ENCODE data around the gene ZC3H15. TPM values are rescaled to one million over a fixed set of nuclear protein-coding genes. Genes with fewer than 3 reads are reported as not detected.

ZC3H15 gene
- total RNA-seq, 1 experiment from 2014 or later = 86.5 TPM

- peak; percentile 38 for DNase-seq
- intact Hi-C loops (cut with micrococcal nuclease; ENCODE audit: unreplicated experiment) = loop anchor here (1.0 to 5.0 kb wide), 2 partner anchors 33 to 48 kb away; no protein-coding TSS in a partner anchor
- Mint-ChIP-seq H3K4me3 (ENCODE audit: low read depth, unreplicated experiment) (peak overlapping the region; percentile 31), H3K27me3 (ENCODE audit: unreplicated experiment) (no peaks in the 10 kb centered on the region), H3K9me3 (ENCODE audit: low read depth, unreplicated experiment) (no peaks in the 10 kb centered on the region), H3K4me1 (ENCODE audit: low read depth, unreplicated experiment) (peaks cover 23% of the 10 kb centered on the region), H3K36me3 (ENCODE audit: insufficient read depth, unreplicated experiment) (no peaks in the 10 kb centered on the region), H3K27ac (ENCODE audit: unreplicated experiment) (no peak overlapping the region)
- no TSS peak for BruUV-seq (replicated peaks)
- TF ChIP-seq, protein P1, sequence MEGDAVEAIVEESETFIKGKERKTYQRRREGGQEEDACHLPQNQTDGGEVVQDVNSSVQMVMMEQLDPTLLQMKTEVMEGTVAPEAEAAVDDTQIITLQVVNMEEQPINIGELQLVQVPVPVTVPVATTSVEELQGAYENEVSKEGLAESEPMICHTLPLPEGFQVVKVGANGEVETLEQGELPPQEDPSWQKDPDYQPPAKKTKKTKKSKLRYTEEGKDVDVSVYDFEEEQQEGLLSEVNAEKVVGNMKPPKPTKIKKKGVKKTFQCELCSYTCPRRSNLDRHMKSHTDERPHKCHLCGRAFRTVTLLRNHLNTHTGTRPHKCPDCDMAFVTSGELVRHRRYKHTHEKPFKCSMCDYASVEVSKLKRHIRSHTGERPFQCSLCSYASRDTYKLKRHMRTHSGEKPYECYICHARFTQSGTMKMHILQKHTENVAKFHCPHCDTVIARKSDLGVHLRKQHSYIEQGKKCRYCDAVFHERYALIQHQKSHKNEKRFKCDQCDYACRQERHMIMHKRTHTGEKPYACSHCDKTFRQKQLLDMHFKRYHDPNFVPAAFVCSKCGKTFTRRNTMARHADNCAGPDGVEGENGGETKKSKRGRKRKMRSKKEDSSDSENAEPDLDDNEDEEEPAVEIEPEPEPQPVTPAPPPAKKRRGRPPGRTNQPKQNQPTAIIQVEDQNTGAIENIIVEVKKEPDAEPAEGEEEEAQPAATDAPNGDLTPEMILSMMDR (IDR thresholded peaks at IDR 0.05; ENCODE audit: unreplicated experiment) = no peak
- CTCF ChIA-PET = interaction anchor here (1.0 to 1.6 kb wide), 5 partner anchors 13 to 318 kb away, joined by 3 to 4 read pairs (median 4); partner anchors contain the start of gene ITGAV
Observed at GRCh38 chr2:186544255-186544675, 58.2 kb downstream of the ZC3H15 start.

DNA sequence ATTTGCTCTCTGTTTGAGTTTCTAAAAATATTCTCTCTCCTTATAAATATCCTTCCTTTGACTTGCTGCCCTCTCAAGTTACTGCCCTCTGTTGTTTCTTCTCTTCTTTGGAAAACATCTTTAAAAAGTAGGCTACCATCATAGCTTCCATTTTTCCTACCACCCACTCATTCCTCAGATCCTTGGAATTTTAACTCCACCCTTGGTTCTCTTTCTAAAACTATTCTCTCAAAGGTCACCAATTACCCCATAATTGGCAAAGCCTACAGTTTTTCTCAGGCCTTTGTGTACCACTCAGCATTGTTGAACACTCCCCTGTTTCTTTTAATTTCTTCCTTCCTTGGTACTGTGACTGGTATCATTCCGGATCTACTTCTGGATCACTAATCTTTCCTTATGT is 60.8 kb downstream of the ZC3H15 start:
- intact Hi-C loops (cut with micrococcal nuclease; ENCODE audit: unreplicated experiment) = no loop called here
- H3K4me1 Mint-ChIP-seq (ENCODE audit: low read depth, unreplicated experiment) = peaks cover 7% of the 10 kb centered on the region
- no peaks in the 10 kb centered on the region for H3K27me3 Mint-ChIP-seq (ENCODE audit: unreplicated experiment)
- no peak overlapping the region for H3K27ac Mint-ChIP-seq (ENCODE audit: unreplicated experiment)
- no peak for DNase-seq
- no peaks in the 10 kb centered on the region for H3K9me3 Mint-ChIP-seq (ENCODE audit: low read depth, unreplicated experiment)
- no TSS peak for BruUV-seq (replicated peaks)
- TF ChIP-seq, protein P1 (IDR thresholded peaks at IDR 0.05; ENCODE audit: unreplicated experiment) = no peak
- H3K36me3 Mint-ChIP-seq (ENCODE audit: insufficient read depth, unreplicated experiment) = no peaks in the 10 kb centered on the region
- no peak overlapping the region for H3K4me3 Mint-ChIP-seq (ENCODE audit: low read depth, unreplicated experiment)
- CTCF ChIA-PET = no interaction called here

GRCh38 chr2:186551323-186552050 is 65.4 kb downstream of the ZC3H15 start:
- no peak for DNase-seq
- no peak overlapping the region for H3K4me3 Mint-ChIP-seq (ENCODE audit: low read depth, unreplicated experiment)
- intact Hi-C loops (cut with micrococcal nuclease; ENCODE audit: unreplicated experiment) = no loop called here
- H3K9me3 Mint-ChIP-seq (ENCODE audit: low read depth, unreplicated experiment) = no peaks in the 10 kb centered on the region
- H3K27ac Mint-ChIP-seq (ENCODE audit: unreplicated experiment) = no peak overlapping the region
- H3K4me1 Mint-ChIP-seq (ENCODE audit: low read depth, unreplicated experiment) = peaks cover 16% of the 10 kb centered on the region
- H3K36me3 Mint-ChIP-seq (ENCODE audit: insufficient read depth, unreplicated experiment) = no peaks in the 10 kb centered on the region
- BruUV-seq (replicated peaks) = no TSS peak
- H3K27me3 Mint-ChIP-seq (ENCODE audit: unreplicated experiment) = no peaks in the 10 kb centered on the region
- CTCF ChIA-PET = no interaction called here
- TF ChIP-seq, protein P1 (IDR thresholded peaks at IDR 0.05; ENCODE audit: unreplicated experiment) = no peak

- Mint-ChIP-seq H3K9me3 (ENCODE audit: low read depth, unreplicated experiment) (no peaks in the 10 kb centered on the region), H3K4me3 (ENCODE audit: low read depth, unreplicated experiment) (no peak overlapping the region), H3K27ac (ENCODE audit: unreplicated experiment) (no peak overlapping the region), H3K36me3 (ENCODE audit: insufficient read depth, unreplicated experiment) (no peaks in the 10 kb centered on the region), H3K27me3 (ENCODE audit: unreplicated experiment) (no peaks in the 10 kb centered on the region), H3K4me1 (ENCODE audit: low read depth, unreplicated experiment) (peaks cover 16% of the 10 kb centered on the region)
- DNase-seq = no peak
- intact Hi-C loops (cut with micrococcal nuclease; ENCODE audit: unreplicated experiment) = no loop called here
- no TSS peak for BruUV-seq (replicated peaks)
- CTCF ChIA-PET = interaction anchor here (1.2 to 1.3 kb wide), 3 partner anchors 15 to 50 kb away, joined by 3 to 4 read pairs (median 4); partner anchors contain the start of gene ITGAV
- TF ChIP-seq, protein P1 (IDR thresholded peaks at IDR 0.05; ENCODE audit: unreplicated experiment) = no peak
Observed at GRCh38 chr2:186554429-186554828, 68.4 kb downstream of the ZC3H15 start.
